HG03175 (cell line): ENCODE data around the gene MGAT1.
"Not testable (repeated sequence)": the region's sequence is repeated elsewhere in the genome, so short reads cannot be mapped to it uniquely, and the experiment has no call there.

ENCODE experiments used
- ATAC-seq: cut with Tn5 transposase; IDR thresholded peaks from one replicate; pipeline ENCODE4 v1.9.1; 2021; ENCODE audit warnings: mild to moderate bottlenecking, moderate library complexity; ENCODE audit not compliant: unreplicated experiment

The MGAT1 gene

DNA sequence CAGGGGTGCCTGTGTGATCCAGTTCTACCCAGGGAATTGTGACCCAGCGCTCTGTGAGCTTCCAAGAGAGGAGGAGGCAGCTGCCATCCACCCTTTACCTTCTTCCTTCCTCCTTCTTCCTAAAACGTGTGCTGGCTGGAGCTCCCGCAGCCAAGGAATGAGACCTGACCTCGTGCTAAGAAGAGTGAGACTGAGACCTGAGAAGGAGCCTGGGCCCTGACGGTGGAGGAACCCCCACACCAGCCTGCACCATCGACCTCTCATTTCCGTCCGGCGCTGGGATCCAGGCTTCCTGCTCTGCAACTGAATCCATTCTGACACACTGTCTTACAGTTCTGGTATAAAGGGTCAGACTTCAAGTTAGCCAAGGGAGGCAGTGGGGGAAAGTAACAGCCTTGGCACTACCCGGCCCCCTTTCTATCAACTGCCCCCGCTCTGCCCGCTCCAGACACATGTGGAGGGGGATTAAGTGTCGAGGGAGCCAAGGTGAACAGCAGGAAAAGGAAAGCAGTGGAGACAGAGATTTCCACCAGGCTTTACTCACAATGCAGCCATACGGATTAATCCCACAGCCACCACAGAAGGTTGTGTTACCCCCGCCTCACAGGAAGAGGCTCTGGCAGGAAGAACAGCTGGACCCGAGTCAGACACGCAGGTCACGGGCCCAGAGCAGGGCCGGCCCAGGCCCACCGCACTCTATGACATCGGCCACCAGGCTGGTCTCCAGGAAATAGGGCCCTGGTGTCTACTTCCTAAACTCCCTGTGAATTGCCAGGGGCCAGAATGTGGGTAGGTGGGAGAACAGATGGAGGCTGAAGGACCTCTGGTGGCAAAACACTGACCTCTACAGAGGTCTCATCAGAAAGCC, 15.8 kb downstream of the MGAT1 start:
- ATAC-seq = no peak

DNA sequence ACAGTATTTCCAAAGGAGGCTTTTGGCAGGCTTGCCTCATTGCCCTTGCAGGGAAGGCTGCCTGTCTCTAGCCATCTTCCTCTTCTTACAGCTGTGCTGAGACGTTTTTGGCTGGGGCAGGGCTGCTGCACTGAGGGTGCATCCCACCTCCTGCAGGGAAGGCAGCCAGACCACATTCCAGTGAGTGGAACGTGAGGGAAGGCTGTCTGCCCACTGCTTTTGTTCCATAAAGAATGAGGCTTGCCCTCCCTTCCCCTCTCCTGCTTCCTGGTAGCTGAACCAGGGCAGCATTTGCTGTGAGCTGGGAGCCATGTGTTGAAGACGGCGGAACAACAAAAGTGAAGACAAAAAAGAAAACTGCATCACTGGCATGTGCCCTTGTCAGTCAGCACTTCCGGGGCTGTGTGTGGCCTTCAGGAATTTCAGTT, 16.8 kb downstream of the MGAT1 start:
- ATAC-seq = no peak

DNA sequence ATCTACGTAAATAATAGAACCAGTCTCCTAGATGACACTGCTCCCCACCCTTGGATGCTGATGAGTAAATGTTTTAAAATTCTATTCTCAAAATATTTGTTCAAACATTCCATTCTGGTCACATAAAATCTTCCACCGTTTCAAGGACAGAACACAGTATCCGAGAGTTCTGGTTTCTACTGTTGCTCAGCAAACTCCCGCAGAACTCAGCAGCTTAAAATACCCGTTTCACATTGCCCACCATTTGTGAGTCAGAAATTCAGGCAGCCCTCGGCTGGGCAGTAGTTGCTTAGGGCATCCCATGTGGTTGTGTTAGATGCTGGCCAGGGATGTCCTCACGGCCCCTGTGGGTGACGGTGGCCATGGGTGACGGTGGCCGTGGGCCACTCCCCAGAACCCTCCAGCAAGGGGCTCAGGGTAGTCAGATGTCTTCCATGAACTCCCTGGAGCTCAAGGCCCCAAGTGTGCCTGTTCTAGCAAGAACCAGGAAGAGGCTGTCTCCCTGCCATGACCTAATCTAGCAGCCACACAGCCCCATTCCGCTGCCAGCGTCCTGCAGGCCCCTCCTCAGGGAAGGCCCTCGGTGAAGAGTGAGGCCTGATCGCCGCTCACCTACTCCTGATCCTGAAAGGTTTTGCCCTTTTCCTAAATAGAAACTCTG, 17.4 kb downstream of the MGAT1 start:
- no peak for ATAC-seq

DNA sequence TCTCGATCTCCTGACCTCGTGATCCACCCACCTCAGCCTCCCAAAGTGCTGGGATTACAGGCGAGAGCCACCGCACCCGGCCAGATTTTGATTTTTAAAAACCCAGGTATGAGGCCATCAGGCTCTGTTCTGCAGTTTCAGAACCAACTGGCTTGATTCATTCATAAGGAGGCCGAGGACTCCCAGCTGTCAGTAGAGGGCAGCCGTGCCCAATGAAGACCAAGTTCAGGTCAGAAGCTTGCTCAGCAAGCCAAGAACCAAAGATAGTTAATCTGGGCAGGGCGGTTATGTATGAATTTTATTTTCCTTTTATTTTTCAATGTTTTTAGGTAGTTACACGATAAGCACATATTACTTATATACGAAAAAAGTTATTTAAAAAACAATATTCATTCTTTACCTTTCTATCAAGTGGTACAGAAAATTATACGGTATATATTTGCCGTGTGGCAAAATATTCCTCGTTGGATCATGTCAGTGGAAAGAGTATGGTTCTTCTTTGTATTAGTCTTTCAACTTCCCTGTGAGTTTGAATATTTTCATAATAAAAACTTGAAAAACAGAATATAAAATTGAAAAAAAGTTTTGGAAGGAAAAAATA, 18.0 kb downstream of the MGAT1 start:
- no peak for ATAC-seq

GRCh38 chr5:180783340-180784052, 19.1 kb downstream of the MGAT1 start:
- ATAC-seq = no peak

- ATAC-seq = no peak
Measured at GRCh38 chr5:180782748-180783147, 19.9 kb downstream of the MGAT1 start.

DNA sequence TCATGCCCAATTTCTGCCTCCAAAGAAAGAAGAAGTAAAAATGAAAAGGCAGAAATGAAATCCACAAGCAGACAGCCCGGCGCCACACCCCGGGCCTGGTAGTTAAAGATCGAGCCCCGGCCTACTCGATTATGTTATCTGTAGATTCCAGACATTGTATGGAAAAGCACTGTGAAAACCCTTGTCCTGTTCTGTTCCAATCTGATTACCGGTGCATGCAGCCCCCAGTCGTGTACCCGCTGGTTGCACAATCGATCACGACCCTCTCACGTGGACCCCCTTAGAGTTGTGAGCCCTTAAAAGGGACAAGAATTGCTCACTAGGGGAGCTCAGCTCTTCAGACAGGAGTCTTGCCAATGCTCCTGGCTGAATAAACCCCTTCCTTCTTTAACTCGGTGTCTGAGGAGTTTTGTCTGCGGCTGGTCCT, 20.7 kb downstream of the MGAT1 start:
- ATAC-seq = not testable (repeated sequence)

DNA sequence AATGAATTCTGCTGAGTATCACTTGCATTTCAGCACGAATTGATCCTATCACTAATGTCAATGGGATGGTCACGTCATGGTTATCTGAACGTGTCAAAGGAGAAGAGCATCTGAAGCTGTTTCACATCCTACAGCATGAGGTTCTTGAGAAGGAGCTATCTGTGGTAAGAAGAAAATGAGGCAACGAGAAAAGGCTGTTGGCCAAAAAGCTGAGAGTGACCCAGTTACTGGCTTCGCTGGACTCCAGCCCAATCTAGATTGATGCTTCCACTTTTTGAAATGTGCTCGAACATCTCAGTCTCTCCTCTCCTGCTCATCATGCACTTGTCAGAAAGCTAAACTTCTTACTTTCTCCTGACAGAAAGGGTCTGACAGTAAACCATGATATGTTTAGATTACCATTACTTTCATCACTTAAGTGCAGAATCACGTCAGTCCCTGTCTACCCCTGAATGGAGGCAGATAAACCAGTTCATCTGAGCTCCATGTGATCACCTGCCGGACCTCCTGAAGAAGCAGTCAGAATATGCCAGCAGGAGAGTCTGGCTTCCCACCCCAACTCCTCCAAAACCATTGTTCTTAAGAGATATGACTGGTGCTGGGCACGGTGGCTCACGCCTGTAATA, 22.5 kb downstream of the MGAT1 start:
- ATAC-seq = no peak

DNA sequence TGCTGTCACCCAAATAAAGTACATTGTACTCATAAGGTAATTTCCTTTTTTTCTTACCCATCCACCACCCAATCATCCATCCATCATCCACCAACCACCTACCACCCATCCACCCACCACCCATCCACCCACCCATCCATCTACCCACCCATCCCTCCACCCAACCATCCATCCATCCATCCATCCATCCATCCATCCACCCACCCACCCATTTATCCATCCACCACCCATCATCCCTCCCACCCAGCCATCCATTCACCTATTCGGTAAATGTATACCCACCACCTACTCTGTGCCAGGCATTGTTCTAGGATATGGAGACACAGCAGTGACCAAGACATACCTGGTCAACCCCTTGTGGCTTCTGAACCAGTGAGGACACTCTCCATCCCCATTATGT, 25.1 kb downstream of the MGAT1 start:
- ATAC-seq = no peak

GRCh38 chr5:180776376-180776775, 26.2 kb downstream of the MGAT1 start:
- no peak for ATAC-seq

- ATAC-seq = no peak
Measured at GRCh38 chr5:180775624-180776023, 27.0 kb downstream of the MGAT1 start.

DNA sequence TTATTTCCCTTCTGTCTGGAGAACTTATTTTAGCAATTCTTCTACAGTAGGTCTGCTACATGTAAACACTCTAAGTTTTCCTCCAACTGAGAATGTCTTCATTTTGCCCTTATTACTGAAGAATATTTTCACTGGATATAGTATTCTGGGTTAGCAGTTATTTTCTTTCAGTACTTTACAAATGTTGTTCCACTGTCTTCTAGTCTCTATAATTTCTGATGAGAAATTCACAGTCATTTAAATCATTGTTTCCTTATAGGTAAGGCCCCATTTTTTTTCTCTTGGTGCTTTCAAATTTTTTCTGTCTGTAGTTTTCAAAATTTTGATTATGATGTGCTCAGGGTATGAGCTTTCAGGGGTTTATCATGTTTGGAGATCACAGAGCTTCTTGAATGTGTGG, 30.8 kb downstream of the MGAT1 start:
- no peak for ATAC-seq

DNA sequence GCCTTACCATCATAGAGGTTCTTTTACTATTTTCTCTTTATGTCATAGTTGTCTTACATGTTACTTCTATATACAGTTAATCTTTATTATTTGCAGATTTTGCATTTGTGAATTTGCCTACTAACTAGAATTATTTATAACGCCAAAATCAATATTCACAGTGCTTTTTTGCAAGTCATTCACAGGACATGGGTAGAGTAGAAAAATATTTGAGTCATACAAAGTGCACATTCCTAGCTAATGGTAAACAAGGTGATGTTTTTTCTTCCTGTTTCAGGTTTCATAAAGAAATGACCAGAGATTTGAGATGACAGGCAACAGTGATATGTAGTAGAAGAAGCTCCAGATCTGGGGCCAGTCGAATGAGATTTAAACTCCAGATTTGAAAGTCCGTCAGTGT, 32.8 kb downstream of the MGAT1 start:
- no peak for ATAC-seq

GRCh38 chr5:180755601-180756000, 47.0 kb downstream of the MGAT1 start:
- no peak for ATAC-seq

DNA sequence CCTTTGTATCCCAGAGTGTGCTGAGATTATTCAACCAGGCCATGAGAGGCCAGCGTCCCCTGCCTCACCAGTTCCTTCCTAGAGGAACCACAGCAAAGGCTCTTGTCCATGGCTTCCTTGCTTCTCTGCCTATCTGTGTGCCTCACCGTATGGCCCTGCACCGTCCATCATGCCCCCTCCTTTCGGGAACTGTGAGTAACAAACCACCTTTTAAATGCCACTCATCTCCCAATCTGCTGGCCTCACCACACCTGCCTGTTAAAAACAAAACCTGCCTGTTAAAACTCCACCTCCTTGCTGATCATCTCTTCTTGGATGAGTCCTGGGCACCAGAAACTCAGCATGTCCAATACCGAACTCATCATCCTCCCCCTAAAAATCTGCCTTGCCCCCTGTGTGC, 58.4 kb downstream of the MGAT1 start:
- ATAC-seq = no peak

GRCh38 chr5:180742727-180743126, 59.9 kb downstream of the MGAT1 start:
- no peak for ATAC-seq

GRCh38 chr5:180740953-180741352, 61.7 kb downstream of the MGAT1 start:
- not testable (repeated sequence) for ATAC-seq

- ATAC-seq = no peak
Measured at GRCh38 chr5:180739958-180740357, 62.6 kb downstream of the MGAT1 start, which contains the start of gene OR2Y1. OR2Y1 (minus strand) TSS chr5:180740058; CDS start chr5:180740058, 0 bp downstream.

DNA sequence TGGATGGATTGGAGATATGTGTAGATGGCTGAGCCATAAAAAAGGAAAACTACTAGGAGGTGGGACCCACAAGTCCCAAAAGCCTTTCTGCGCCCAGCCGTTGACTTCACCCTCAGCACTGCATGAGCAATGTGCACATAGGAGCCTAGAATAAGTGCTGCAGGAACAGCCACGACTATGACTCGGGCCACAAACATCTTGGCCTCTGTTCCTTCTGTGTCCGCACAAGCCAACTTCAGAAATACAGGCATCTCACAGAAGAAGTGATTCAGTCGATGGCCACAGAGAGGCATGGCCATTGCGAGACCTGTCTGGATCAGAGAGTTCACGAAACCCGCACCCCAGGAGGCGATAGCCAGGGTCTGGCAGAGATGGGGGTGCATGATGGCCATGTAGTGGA, 63.3 kb downstream of the MGAT1 start:
- ATAC-seq = no peak

- no peak for ATAC-seq
Measured at GRCh38 chr5:180736536-180736935, 66.1 kb downstream of the MGAT1 start.
